ENCODE measurements around the gene NDUFAF8. TPM values are rescaled to one million over a fixed set of nuclear protein-coding genes. Genes with fewer than 3 reads are reported as not detected.

The NDUFAF8 gene
- total RNA-seq, 1 donor from 2014 or later = 47.6 TPM

GRCh38 chr17:81199482-81199830, 39.7 kb upstream of the NDUFAF8 start:
- no peak overlapping the region for H3K27ac Mint-ChIP-seq
- no peaks in the 10 kb centered on the region for H3K4me1 Mint-ChIP-seq
- TF ChIP-seq CTCF (IDR thresholded peaks at IDR 0.05; ENCODE audit: unreplicated experiment) = no peak
- no peak overlapping the region for H3K4me3 Mint-ChIP-seq
- no peaks in the 10 kb centered on the region for H3K27me3 Mint-ChIP-seq (ENCODE audit: low read depth)
- peaks cover 2% of the 10 kb centered on the region for H3K36me3 Mint-ChIP-seq
- no peak for DNase-seq (ENCODE audit: low spot score in 2 of 2, unreplicated experiment in 2 of 2)
- H3K9me3 Mint-ChIP-seq = no peaks in the 10 kb centered on the region

GRCh38 chr17:81200201-81200600, 38.9 kb upstream of the NDUFAF8 start:
- no peaks in the 10 kb centered on the region for H3K9me3 Mint-ChIP-seq
- no peak overlapping the region for H3K4me3 Mint-ChIP-seq
- DNase-seq (ENCODE audit: low spot score in 2 of 2, unreplicated experiment in 2 of 2) = no peak
- no peak for TF ChIP-seq CTCF (IDR thresholded peaks at IDR 0.05; ENCODE audit: unreplicated experiment)
- no peaks in the 10 kb centered on the region for H3K4me1 Mint-ChIP-seq
- no peak overlapping the region for H3K27ac Mint-ChIP-seq
- H3K36me3 Mint-ChIP-seq = peaks cover 2% of the 10 kb centered on the region
- H3K27me3 Mint-ChIP-seq (ENCODE audit: low read depth) = no peaks in the 10 kb centered on the region

GRCh38 chr17:81200695-81201580, 38.2 kb upstream of the NDUFAF8 start:
- Mint-ChIP-seq H3K27ac (no peak overlapping the region), H3K4me1 (no peaks in the 10 kb centered on the region), H3K4me3 (no peak overlapping the region), H3K9me3 (no peaks in the 10 kb centered on the region), H3K36me3 (peaks cover 2% of the 10 kb centered on the region), H3K27me3 (ENCODE audit: low read depth) (no peaks in the 10 kb centered on the region)
- DNase-seq (ENCODE audit: low spot score in 2 of 2, unreplicated experiment in 2 of 2) = no peak
- peak; percentile 82 for TF ChIP-seq CTCF (IDR thresholded peaks at IDR 0.05; ENCODE audit: unreplicated experiment)

GRCh38 chr17:81202318-81202717, 36.8 kb upstream of the NDUFAF8 start:
- no peak for TF ChIP-seq CTCF (IDR thresholded peaks at IDR 0.05; ENCODE audit: unreplicated experiment)
- peaks cover 4% of the 10 kb centered on the region for H3K36me3 Mint-ChIP-seq
- no peak overlapping the region for H3K4me3 Mint-ChIP-seq
- DNase-seq (ENCODE audit: low spot score in 2 of 2, unreplicated experiment in 2 of 2) = no peak
- H3K27me3 Mint-ChIP-seq (ENCODE audit: low read depth) = no peaks in the 10 kb centered on the region
- no peaks in the 10 kb centered on the region for H3K9me3 Mint-ChIP-seq
- no peaks in the 10 kb centered on the region for H3K4me1 Mint-ChIP-seq
- H3K27ac Mint-ChIP-seq = no peak overlapping the region

- H3K27ac Mint-ChIP-seq = no peak overlapping the region
- no peak for DNase-seq (ENCODE audit: low spot score in 2 of 2, unreplicated experiment in 2 of 2)
- no peaks in the 10 kb centered on the region for H3K27me3 Mint-ChIP-seq (ENCODE audit: low read depth)
- TF ChIP-seq CTCF (IDR thresholded peaks at IDR 0.05; ENCODE audit: unreplicated experiment) = no peak
- no peaks in the 10 kb centered on the region for H3K4me1 Mint-ChIP-seq
- no peaks in the 10 kb centered on the region for H3K9me3 Mint-ChIP-seq
- H3K4me3 Mint-ChIP-seq = no peak overlapping the region
- peaks cover 4% of the 10 kb centered on the region for H3K36me3 Mint-ChIP-seq
Observed at GRCh38 chr17:81203136-81203535, 36.0 kb upstream of the NDUFAF8 start.

Measured in mesothelial cell of epicardium (in vitro differentiated cells).